ENCODE measurements around the gene STIM1.
A peak's percentile ranks its signal among the peaks of the same experiment; 100 is the strongest.
"Not testable (repeated sequence)": the region's sequence is repeated elsewhere in the genome, so short reads cannot be mapped to it uniquely, and the experiment has no call there.

STIM1 gene

DNA sequence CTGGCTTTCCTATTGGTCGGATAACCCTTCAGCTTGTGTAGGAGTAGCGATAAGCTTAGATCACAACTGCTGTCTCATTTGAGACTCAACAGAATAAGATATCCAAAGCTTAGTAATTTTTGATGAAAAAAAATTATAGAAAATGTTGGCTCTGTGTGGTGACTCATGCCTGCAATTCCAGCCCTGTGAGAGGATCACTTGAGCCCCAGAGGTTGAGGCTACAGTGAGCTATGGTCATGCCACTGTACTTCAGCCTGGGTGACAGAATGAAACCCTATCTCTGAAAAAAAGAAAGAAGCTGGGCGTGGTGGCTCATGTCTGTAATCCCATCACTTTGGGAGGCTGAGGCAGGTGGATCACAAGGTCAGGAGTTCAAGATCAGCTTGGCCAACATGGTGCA, 183.5 kb downstream of the STIM1 start:
- no peak for TF ChIP-seq CTCF (IDR thresholded peaks at IDR 0.05; ENCODE audit: insufficient read depth, low read depth, low read length, missing control alignments)
- DNase-seq (ENCODE audit: low read depth), result no peak
- H3K4me3 ChIP-seq (ENCODE audit: low read depth, low read length), result no peak overlapping the region

- no peak for DNase-seq (ENCODE audit: low read depth)
- H3K4me3 ChIP-seq (ENCODE audit: low read depth, low read length), result no peak overlapping the region
- no peak for TF ChIP-seq CTCF (IDR thresholded peaks at IDR 0.05; ENCODE audit: insufficient read depth, low read depth, low read length, missing control alignments)
Observed at GRCh38 chr11:4040461-4040860, 185.0 kb downstream of the STIM1 start.

- no peak overlapping the region for H3K4me3 ChIP-seq (ENCODE audit: low read depth, low read length)
- no peak for DNase-seq (ENCODE audit: low read depth)
- TF ChIP-seq CTCF (IDR thresholded peaks at IDR 0.05; ENCODE audit: insufficient read depth, low read depth, low read length, missing control alignments), result no peak
Observed at GRCh38 chr11:4041731-4042391, 186.4 kb downstream of the STIM1 start.

DNA sequence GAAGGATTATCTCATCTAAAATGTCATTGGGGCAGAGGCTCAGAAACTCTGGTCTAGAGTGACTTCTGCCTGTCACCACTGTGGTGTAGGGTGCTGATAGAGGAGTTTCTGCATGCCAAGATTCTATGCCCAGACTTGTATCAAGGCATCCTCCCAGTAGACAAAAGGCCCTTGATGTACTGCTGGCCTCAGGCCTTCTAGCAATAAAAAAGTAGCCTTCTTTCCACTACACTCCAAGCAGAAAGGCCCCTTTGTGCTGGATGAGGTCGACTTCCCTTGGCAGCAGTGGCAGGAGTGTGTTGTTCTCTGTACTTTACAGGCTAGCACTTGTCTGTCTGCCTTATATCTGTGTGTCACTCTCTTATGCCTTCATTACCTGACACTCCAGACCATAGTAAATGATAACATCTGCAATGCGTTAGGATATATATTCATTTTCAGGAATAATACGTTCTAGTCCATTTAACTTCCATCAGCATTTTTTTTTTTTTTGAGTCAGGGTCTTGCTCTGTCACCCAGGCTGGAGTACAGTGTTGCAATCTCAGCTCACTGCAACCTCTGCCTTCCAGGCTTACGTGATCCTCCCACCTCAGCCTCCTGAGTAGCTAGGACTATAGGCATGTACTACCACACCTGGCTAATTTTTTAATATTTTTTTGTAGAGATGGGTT, 189.6 kb downstream of the STIM1 start:
- TF ChIP-seq CTCF (IDR thresholded peaks at IDR 0.05; ENCODE audit: insufficient read depth, low read depth, low read length, missing control alignments), result no peak
- DNase-seq (ENCODE audit: low read depth), result no peak
- H3K4me3 ChIP-seq (ENCODE audit: low read depth, low read length), result no peak overlapping the region

GRCh38 chr11:4048340-4048739, 192.9 kb downstream of the STIM1 start:
- no peak for TF ChIP-seq CTCF (IDR thresholded peaks at IDR 0.05; ENCODE audit: insufficient read depth, low read depth, low read length, missing control alignments)
- DNase-seq (ENCODE audit: low read depth), result no peak
- H3K4me3 ChIP-seq (ENCODE audit: low read depth, low read length), result no peak overlapping the region

DNA sequence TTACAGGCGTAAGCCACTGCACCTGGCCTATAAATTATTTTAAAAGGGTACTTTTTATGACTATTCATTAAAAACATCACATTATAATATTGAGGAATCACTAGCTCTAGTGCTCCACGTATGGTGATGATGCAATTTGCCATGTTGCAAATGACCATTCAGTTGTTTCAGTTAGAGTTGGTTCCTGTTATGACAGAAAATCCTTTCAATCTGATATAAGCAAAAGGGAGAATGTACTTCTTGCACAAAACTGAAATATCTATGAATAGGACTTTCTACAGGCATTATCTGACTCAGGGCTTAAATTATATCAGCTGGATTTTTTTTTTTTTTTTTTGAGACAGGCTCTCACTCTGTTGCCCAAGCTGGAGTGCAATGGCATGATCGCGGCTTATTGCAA, 193.5 kb downstream of the STIM1 start:
- DNase-seq (ENCODE audit: low read depth), result peak; percentile 9
- no peak for TF ChIP-seq CTCF (IDR thresholded peaks at IDR 0.05; ENCODE audit: insufficient read depth, low read depth, low read length, missing control alignments)
- H3K4me3 ChIP-seq (ENCODE audit: low read depth, low read length), result no peak overlapping the region

- TF ChIP-seq CTCF (IDR thresholded peaks at IDR 0.05; ENCODE audit: insufficient read depth, low read depth, low read length, missing control alignments), result no peak
- no peak for DNase-seq (ENCODE audit: low read depth)
Observed at GRCh38 chr11:4050138-4050537, 194.7 kb downstream of the STIM1 start.

DNA sequence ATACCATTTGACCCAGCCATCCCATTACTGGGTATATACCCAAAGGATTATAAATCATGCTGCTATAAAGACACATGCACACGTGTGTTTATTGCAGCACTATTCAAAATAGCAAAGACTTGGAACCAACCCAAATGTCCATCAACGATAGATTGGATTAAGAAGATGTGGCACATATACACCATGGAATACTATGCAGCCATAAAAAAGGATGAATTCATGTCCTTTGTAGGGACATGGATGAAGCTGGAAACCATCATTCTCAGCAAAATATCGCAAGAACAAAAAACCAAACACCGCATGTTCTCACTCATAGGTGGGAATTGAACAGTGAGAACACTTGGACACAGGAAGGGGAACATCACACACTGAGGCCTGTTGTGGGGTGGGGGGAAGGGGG, 197.7 kb downstream of the STIM1 start:
- DNase-seq (ENCODE audit: low read depth); H3K4me3 ChIP-seq (ENCODE audit: low read depth, low read length): not testable (repeated sequence)

More at GRCh38 chr11:4050138-4050537, 194.7 kb downstream of the STIM1 start:
- no peak overlapping the region for H3K4me3 ChIP-seq (ENCODE audit: low read depth, low read length)

Measured in GM12865 (cell line).